ENCODE measurements around the gene HSPE1. TPM values are rescaled to one million over a fixed set of nuclear protein-coding genes. Genes with fewer than 3 reads are reported as not detected.

The HSPE1 gene
- total and polyA plus RNA-seq, 2 donors (not counting 3 experiments of a cell fraction or from before 2014, with no cell fraction given) = 59.8 to 145 TPM

DNA sequence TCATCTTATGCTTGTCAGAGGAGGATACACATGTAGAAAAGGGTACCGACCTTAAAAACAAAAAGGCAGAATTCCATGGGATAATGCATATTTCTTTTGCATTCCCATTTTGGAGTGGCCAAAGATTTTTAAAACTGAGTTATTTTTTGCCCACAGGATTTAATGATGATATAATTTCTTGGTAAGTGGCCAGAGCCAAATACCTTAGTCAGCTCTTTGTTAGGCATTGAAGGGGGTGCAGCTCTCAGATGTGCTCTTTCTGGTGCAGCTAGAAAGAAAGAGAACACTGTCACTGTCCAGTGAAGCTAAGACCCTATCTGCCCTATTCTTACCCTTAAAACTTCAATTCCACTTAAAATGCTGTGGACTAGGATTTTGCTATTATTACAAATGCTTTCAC, 36.0 kb upstream of the HSPE1 start:
- H4K20me1 ChIP-seq (replicated peaks; ENCODE audit: control insufficient read depth, extremely low read depth, insufficient read depth, low read length) = no peaks in the 10 kb centered on the region
- no peak for TF ChIP-seq POLR2AphosphoS5 (IDR thresholded peaks at IDR 0.05; ENCODE audit: insufficient read depth, low read depth, low read length)
- TF ChIP-seq, protein P1, sequence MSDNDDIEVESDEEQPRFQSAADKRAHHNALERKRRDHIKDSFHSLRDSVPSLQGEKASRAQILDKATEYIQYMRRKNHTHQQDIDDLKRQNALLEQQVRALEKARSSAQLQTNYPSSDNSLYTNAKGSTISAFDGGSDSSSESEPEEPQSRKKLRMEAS (IDR thresholded peaks at IDR 0.05; ENCODE audit: insufficient read depth, insufficient read length) = no peak
- no peak for TF ChIP-seq GATA2 (IDR thresholded peaks at IDR 0.05; ENCODE audit: insufficient read depth, insufficient read length, low read depth, low read length)
- TF ChIP-seq, protein P2, sequence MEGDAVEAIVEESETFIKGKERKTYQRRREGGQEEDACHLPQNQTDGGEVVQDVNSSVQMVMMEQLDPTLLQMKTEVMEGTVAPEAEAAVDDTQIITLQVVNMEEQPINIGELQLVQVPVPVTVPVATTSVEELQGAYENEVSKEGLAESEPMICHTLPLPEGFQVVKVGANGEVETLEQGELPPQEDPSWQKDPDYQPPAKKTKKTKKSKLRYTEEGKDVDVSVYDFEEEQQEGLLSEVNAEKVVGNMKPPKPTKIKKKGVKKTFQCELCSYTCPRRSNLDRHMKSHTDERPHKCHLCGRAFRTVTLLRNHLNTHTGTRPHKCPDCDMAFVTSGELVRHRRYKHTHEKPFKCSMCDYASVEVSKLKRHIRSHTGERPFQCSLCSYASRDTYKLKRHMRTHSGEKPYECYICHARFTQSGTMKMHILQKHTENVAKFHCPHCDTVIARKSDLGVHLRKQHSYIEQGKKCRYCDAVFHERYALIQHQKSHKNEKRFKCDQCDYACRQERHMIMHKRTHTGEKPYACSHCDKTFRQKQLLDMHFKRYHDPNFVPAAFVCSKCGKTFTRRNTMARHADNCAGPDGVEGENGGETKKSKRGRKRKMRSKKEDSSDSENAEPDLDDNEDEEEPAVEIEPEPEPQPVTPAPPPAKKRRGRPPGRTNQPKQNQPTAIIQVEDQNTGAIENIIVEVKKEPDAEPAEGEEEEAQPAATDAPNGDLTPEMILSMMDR (IDR thresholded peaks at IDR 0.05; ENCODE audit: extremely low read depth in 1 of 2, insufficient read depth in 1 of 2, low read depth in 1 of 2, low read length in 2 of 2) = no peak
- TF ChIP-seq EZH2 (IDR thresholded peaks at IDR 0.05; ENCODE audit: borderline replicate concordance, low read depth, low read length, severe bottlenecking) = no peak
- no peak for TF ChIP-seq POLR2A (IDR thresholded peaks at IDR 0.05; ENCODE audit: low read depth, low read length)
- no peak for TF ChIP-seq MYC (IDR thresholded peaks at IDR 0.05; ENCODE audit: low read depth, low read length)
- no peak overlapping the region for H3K9ac ChIP-seq (replicated peaks; ENCODE audit: extremely low read depth, insufficient read depth, low read length)
- no peaks in the 10 kb centered on the region for H3K9me3 ChIP-seq (replicated peaks; ENCODE audit: control insufficient read depth, insufficient read depth, low read length)
- no peaks in the 10 kb centered on the region for H3K27me3 ChIP-seq (ENCODE audit: control insufficient read depth in 2 of 2, insufficient read depth in 2 of 2, low read length in 2 of 2)
- dilution Hi-C loops (cut with MboI; ENCODE audit: extremely low pct_ligation_motif_present, low sequenced_read_pairs) (no loop called here), intact Hi-C loops (cut with micrococcal nuclease) (no loop called here)
- H3K9me1 ChIP-seq (replicated peaks; ENCODE audit: control insufficient read depth, extremely low read depth, insufficient read depth, low read length) = no peaks in the 10 kb centered on the region
- H3K36me3 ChIP-seq (ENCODE audit: control insufficient read depth in 2 of 2, extremely low read depth in 1 of 2, insufficient read depth in 2 of 2, low read length in 2 of 2) = peaks cover 10 to 11% of the 10 kb centered on the region in 2 experiments
- no peak overlapping the region for H2AFZ ChIP-seq (ENCODE audit: low read depth, low read length)
- no peak overlapping the region for H3K27ac ChIP-seq (ENCODE audit: insufficient read depth, low read depth, low read length)
- H3K4me2 ChIP-seq (ENCODE audit: insufficient read depth, low read length) = no peak overlapping the region
- H3K4me3 ChIP-seq (replicated peaks in 1 of 3; ENCODE audit: insufficient read depth in 1 of 3, low read depth in 1 of 3, low read length in 3 of 3) = no peak overlapping the region
- BruUV-seq (replicated peaks) = no TSS peak
- no peak for DNase-seq (ENCODE audit: low read depth, low spot score)
- FAIRE-seq = no peak
- CTCF ChIA-PET = interaction anchor here (0.8 to 1.2 kb wide), 3 partner anchors 13 to 29 kb away, joined by 3 to 4 read pairs (median 3); partner anchors contain the start of gene SF3B1
- H3K79me2 ChIP-seq (ENCODE audit: control insufficient read depth, insufficient read depth, low read length) = peaks cover 10% of the 10 kb centered on the region
- H3K4me1 ChIP-seq (ENCODE audit: control insufficient read depth, extremely low read depth, insufficient read depth, low read length) = no peaks in the 10 kb centered on the region
- POLR2A ChIA-PET = interaction anchor here (0.6 to 0.7 kb wide), 2 partner anchors 20 to 36 kb away, joined by 3 to 4 read pairs; partner anchors contain the start of gene HSPD1
